Measurements from ENCODE around the gene MT1G.
"Not testable (repeated sequence)": the region's sequence is repeated elsewhere in the genome, so short reads cannot be mapped to it uniquely, and the experiment has no call there.

The MT1G gene

DNA sequence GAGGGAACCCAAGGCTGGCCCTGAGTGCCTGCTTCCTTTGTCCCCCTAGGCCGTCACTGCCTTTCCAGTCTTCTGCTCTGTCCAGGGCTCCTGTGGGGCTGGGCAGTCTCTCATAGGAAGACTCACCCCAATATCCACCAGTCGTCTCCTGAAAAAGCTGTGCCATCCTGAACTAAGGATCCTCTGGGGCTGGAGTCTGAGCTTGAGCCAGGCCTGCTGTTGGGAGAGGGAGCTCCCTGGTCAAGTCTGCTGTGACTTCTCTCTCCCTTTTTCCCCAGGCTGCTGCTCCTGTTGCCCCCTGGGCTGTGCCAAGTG lies 2.7 kb upstream of the MT1G start:
- DNase-seq (ENCODE audit: insufficient read length) (no peak), FAIRE-seq (no peak)
- TF ChIP-seq TAF1 (IDR thresholded peaks at IDR 0.05; ENCODE audit: borderline replicate concordance, low read depth, low read length) = no peak

DNA sequence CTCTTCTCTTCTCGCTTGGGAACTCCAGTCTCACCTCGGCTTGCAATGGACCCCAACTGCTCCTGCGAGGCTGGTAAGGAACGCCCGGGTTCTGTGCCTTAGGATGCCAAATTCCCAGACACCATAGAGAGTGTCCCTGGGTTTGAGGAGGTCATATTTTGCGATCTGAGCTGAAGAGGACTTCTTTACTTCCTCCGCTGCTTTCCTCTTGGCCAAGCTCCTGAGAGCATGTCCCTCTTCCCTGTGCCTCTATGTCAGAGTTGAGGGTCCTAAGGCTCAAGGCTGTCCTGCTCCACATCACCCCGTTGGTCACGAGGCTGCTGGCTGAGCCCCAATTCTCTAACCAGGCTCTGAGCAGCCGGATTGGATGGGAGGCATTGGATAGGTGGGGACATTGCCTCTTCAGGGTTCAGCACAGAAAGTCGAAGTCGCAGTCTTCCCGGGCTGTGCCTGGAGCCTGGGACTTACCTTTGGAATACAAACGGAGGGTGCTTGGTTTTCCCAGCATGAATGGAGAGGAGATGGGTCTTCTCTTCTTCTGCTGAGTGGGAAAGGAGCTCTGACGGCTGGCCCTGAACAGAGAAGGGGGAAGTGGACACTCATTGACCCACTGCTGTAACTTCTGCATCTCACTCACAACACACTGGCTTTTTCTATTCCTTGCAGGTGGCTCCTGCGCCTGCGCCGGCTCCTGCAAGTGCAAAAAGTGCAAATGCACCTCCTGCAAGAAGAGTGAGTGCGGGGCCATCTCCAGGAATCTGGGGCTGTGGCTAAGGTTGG lies 2.2 kb upstream of the MT1G start:
- no peak for TF ChIP-seq TAF1 (IDR thresholded peaks at IDR 0.05; ENCODE audit: borderline replicate concordance, low read depth, low read length)
- TF ChIP-seq POLR2AphosphoS5 (IDR thresholded peaks at IDR 0.05; ENCODE audit: low read depth, low read length) = no peak
- TF ChIP-seq POLR2A (IDR thresholded peaks at IDR 0.05; ENCODE audit: low read depth, low read length) = no peak
- FAIRE-seq (no peak), DNase-seq (ENCODE audit: insufficient read length) (no peak)

DNA sequence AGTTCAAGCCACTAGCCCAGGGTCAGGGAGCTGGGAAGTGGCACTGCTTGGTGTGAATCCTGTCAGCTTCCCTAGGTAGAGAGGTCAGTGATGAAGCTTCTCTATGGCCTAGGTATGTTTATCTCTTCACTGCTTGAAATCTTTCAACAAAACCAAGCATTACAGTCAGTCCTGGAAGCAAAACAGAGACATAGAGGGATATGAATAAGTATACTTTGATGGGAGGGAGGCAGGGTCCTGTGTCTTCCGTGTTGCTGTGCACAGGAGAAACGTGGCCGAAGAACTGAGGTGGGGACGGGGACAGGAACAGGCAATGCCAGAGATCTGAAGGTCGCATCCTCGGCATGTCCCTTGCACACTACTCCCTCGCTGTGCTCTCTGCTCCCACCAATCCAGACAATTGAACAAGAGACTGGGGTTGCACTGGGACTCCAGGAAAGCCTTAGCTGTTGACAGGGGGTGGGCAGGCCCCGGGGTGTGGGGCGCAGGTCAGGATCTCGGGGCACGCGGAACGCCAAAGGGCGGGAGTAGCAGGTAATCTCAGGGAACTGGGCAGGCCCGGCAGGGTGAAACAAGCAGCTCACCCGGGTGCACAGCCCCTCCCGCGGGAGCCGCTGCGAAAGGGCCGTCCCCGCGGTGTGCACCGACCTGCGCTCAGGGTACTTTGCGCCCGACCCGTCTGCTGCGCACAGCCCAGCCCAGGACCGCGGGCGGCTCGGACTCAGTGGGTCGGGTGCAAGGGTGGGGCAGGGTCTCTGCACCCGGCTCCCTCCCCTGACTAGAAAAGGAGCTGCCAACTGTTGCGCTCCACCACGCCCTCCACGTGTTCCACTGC lies 1.4 kb upstream of the MT1G start, which contains the start of gene MT1H:
Gene MT1H, plus strand, starts transcription at position 810 of the 835 bp plus-strand sequence. CDS start 71 bp downstream, outside the sequence.
- DNase-seq (ENCODE audit: insufficient read length) = no peak

DNA sequence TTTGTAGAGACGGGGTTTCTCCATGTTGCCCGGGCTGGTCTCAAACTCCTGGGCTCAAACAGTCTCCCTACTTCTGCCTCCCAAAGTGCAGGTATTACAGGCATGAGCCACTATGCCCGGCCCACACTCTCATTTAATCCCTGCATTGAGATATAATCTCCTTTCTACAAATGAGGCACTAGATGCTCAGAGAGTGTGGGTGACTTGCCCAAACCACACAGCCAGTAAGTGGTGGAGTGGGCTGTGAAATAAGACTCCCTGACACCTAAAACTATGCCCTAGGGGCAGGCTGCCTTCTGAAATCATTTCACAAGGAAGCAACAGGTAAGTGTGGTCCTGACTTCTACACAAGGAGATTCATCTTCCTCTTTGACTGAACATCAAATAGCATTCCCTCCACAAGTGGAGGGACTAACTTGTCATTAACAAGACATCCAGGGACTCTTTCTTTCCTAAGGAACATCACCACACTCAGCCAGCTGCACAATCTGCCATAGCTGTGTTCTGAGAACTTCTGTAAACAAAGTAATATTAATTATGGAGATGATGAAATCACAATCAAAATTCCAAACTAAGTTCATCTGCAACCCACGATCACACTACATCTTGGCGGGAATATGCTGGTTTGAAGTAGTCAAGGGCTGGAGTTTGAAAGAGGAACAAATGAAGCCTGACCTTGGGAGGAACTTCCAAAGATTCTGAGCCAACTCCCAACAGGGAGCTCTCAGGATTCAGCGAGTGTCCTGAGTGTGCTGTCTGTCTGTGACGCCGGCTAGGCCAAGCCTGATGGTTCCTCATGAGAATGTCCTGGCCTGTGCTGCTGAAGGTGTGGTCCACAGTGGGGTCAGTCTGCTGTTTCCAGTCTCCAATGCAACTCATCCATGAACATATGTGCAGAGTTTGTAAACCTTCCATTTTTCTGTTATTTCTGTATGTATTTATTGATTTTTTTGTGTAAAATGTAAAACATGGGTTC lies 2.3 kb downstream of the MT1G start:
- DNase-seq (ENCODE audit: insufficient read length); FAIRE-seq: not testable (repeated sequence)

More for the DNA sequence above, 1.4 kb upstream of the MT1G start, which contains the start of gene MT1H:
- no peak for TF ChIP-seq TAF1 (IDR thresholded peaks at IDR 0.05; ENCODE audit: borderline replicate concordance, low read depth, low read length)
- TF ChIP-seq POLR2A (IDR thresholded peaks at IDR 0.05; ENCODE audit: low read depth, low read length) = no peak
- no peak for FAIRE-seq

DNA sequence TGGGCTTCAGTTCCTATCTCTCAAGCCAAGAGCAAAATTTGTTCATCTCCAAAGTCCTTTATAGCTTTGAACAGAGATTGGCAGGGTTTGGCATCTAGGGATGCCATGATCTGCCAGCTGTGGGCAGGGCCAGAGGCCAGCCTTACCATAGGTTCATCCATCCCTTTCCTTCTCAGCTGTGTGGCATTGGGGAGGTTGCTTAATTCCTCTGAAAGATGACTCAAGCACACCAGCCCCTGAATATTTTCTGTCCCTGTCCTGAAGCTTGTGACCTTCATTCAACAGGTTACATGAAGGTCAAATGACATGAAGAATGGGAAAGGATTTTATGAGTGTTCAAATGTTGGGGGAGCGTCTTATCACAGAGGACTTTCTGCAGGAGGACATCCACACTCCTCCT lies 3.4 kb downstream of the MT1G start:
- DNase-seq (ENCODE audit: insufficient read length) = no peak
- no peak for TF ChIP-seq TAF1 (IDR thresholded peaks at IDR 0.05; ENCODE audit: borderline replicate concordance, low read depth, low read length)
- TF ChIP-seq POLR2A (IDR thresholded peaks at IDR 0.05; ENCODE audit: low read depth, low read length) = no peak
- TF ChIP-seq POLR2AphosphoS5 (IDR thresholded peaks at IDR 0.05; ENCODE audit: low read depth, low read length) = no peak
- FAIRE-seq = no peak

DNA sequence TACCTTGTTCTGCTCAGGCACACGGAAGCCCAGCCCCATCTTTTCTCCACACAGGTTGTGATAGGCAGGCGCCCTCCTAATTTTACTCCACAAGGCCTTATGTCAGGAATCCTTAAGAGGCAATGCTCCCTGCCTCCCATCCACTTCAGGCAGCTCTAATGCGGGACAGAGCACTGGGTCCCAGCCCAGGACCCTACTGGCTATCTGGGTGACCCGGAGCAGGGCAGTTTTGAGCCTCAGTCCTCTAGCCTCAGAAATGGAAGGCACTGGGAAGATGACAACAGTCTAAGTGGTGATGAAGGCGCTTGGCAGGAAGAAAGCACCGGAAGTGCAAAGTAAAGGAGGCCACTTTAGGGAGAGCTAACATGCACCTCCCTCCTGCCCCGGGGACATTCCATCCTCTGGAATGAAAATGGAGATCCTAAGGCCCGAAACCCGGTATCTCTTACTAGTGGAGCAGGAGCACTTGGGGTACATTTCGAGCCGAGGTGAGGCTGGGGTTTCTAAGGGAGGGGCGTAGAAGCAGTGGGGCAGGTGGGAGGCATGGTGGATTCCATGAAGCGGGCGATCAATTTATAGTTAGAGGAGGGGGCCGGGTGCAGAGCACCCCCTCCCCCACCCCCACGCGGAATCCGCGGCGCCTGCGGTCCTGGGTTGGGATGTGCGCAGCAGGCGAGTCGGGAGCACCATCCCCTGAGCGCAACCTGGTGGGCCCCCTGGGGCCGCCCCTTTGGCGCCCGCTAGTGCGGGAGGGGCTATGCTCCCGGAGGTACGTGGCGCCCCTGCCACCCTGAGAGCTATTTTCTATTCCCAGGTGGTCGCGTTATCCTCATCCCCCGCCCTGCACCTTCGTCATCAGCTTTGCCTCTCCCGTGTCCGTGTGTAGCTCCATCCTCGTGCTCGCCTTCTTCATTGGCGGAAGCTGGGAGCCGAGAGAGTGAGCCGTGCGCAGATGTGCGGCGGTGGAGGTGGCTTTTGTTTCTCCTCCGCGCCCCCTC lies 5.2 kb downstream of the MT1G start:
- DNase-seq (ENCODE audit: insufficient read length) (no peak), FAIRE-seq (no peak)
- no peak for TF ChIP-seq POLR2A (IDR thresholded peaks at IDR 0.05; ENCODE audit: low read depth, low read length)
- TF ChIP-seq POLR2AphosphoS5 (IDR thresholded peaks at IDR 0.05; ENCODE audit: low read depth, low read length) = no peak
- TF ChIP-seq TAF1 (IDR thresholded peaks at IDR 0.05; ENCODE audit: borderline replicate concordance, low read depth, low read length) = no peak

DNA sequence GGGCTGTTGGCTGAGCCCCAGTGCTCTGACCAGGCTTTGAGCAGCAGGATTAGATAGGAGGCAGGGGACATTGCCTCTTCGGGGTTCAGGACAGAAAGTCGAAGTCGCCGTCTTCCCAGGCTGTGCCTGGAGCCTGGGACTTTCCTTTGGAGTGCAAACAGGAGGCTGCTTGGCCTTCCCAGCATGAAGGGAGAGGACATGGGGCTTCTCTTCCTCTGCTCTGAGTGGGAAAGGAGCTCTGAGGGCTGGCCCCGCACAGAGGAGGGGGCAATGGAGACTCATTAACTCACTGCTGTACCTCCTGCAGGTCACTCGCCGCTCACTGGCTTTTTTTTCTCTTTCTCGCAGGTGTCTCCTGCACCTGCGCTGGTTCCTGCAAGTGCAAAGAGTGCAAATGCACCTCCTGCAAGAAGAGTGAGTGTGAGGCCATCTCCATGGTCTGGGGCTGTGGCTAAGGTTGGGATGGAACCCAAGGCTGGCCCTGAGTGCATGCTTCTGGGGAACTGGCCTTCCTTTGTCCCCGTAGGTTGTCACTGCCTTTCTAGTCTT lies 9.5 kb downstream of the MT1G start:
- DNase-seq (ENCODE audit: insufficient read length) = no peak
- TF ChIP-seq POLR2AphosphoS5 (IDR thresholded peaks at IDR 0.05; ENCODE audit: low read depth, low read length) (no peak), POLR2A (IDR thresholded peaks at IDR 0.05; ENCODE audit: low read depth, low read length) (no peak), TAF1 (IDR thresholded peaks at IDR 0.05; ENCODE audit: borderline replicate concordance, low read depth, low read length) (no peak)
- no peak for FAIRE-seq

DNA sequence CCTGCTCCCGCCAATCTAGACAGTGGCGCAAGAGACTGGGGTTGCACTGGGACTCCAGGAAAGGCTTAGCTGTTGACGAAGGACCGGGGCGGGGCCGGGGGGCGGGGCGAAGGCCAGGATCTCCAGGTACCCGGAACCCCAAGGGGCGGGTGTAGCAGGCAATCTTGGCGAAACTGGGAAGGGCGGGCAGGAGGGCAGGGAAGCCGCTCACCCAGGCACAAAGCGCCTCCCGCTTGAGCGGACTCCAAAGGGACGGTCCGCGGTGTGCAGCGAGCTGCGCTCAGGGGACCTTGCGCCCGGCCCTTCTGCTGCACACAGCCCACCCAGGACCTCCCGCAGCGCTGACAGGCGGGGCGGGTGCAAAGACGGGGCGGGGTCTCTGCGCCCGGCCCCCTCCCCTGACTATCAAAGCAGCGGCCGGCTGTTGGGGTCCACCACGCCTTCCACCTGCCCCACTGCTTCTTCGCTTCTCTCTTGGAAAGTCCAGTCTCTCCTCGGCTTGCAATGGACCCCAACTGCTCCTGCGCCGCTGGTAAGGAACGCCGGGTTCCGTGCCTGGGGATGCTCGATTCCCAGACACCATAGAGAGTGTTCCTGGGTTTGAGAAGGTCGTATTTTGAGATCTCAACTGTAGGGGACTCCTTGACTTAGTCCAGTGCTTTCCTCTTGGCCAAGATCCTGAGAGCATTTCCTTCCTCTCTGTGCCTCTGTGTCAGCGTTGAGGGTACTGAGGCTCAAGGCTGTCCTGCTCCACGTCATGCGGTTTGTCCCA lies 10.1 kb downstream of the MT1G start, which contains the start of gene MT1F:
Gene MT1F, plus strand, starts transcription at position 405 of the 772 bp plus-strand sequence. Its CDS starts 100 bp downstream, at position 505.
- no peak for TF ChIP-seq POLR2AphosphoS5 (IDR thresholded peaks at IDR 0.05; ENCODE audit: low read depth, low read length)
- no peak for FAIRE-seq
- no peak for DNase-seq (ENCODE audit: insufficient read length)

DNA sequence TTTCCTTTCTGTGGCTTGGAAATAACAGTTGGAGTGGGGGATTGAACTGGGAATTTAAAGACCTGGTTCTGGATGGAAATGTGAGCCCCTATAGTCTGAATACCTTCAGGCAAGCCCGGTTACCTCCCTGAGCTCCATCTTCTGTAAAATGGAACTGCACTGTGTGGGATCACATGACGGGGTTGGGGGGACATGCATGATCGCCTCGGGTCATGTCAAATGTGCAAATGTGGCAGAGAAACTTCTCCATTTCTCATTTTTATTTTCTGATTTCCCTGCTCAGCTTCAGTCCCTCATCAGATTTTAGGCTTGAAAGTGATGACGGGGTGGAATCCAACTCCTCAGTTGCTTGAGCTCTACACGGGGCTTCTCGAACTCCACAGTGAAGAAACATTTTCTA lies 14.6 kb downstream of the MT1G start:
- no peak for TF ChIP-seq TAF1 (IDR thresholded peaks at IDR 0.05; ENCODE audit: borderline replicate concordance, low read depth, low read length)
- no peak for TF ChIP-seq POLR2A (IDR thresholded peaks at IDR 0.05; ENCODE audit: low read depth, low read length)
- TF ChIP-seq POLR2AphosphoS5 (IDR thresholded peaks at IDR 0.05; ENCODE audit: low read depth, low read length) = no peak
- FAIRE-seq (no peak), DNase-seq (ENCODE audit: insufficient read length) (no peak)

DNA sequence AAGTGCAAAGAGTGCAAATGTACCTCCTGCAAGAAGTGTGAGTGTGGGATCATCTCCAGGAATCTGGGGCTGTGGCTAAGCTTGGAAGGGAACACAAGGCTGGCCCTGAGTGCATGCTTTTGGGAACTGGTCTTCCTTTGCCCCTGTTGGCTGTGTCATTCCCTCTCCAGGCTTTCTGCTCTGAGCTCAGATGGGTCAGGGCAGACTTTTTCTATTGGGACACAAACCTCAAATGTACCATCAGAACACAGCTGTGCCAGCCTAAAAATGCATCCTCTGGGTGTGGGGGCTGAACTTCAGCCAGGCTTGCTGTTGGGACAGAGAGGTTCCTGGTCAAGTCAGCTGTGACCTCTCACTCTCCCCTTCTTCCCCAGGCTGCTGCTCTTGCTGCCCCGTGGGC lies 15.3 kb downstream of the MT1G start:
- no peak for FAIRE-seq
- no peak for TF ChIP-seq TAF1 (IDR thresholded peaks at IDR 0.05; ENCODE audit: borderline replicate concordance, low read depth, low read length)
- TF ChIP-seq POLR2A (IDR thresholded peaks at IDR 0.05; ENCODE audit: low read depth, low read length) = no peak
- TF ChIP-seq POLR2AphosphoS5 (IDR thresholded peaks at IDR 0.05; ENCODE audit: low read depth, low read length) = no peak
- DNase-seq (ENCODE audit: insufficient read length) = no peak
